ES-I3 (cell line): ENCODE measurements around the gene GPALPP1.
"Not testable (repeated sequence)": the region's sequence is repeated elsewhere in the genome, so short reads cannot be mapped to it uniquely, and the experiment has no call there.

ENCODE experiments used
- H3K36me3 ChIP-seq: 2 replicates; pipeline ENCODE4 v1.6.1; 2013; ENCODE audit warnings: mild to moderate bottlenecking, low read length, control low read depth, moderate library complexity; ENCODE audit not compliant: insufficient read depth
- H3K4me1 ChIP-seq: 2 replicates; pipeline ENCODE4 v1.6.1; 2013; ENCODE audit warnings: mild to moderate bottlenecking, control low read depth, low read length; ENCODE audit not compliant: insufficient read depth
- H3K9ac ChIP-seq: 2 replicates; pipeline ENCODE4 v1.6.1; 2013; ENCODE audit warnings: low read depth, mild to moderate bottlenecking, low read length, moderate library complexity
- H3K9me3 ChIP-seq: 2 replicates; pipeline ENCODE4 v1.6.1; 2013; ENCODE audit warnings: mild to moderate bottlenecking, low read length, moderate library complexity; ENCODE audit not compliant: control insufficient read depth, insufficient read depth

Gene GPALPP1

DNA sequence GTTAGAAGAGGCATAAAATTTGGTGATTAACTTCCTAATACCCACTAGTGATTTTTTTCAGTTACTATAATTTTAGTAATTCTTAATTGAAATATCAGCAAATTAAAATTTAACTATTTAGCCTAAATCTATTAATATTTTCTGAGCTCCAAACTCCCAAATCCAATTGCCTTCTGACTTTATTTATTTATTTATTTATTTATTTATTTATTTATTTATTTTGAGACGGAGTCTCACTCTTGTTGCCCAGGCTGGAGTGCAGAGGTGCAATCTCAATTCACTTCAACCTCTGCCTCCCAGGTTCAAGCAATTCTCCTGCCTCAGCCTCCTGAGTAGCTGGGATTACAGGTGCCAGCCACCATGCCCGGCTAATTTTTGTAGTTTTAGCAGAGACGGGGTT, 74.6 kb downstream of the GPALPP1 start:
- H3K9me3 ChIP-seq, H3K4me1 ChIP-seq, H3K36me3 ChIP-seq, H3K9ac ChIP-seq: not testable (repeated sequence)

DNA sequence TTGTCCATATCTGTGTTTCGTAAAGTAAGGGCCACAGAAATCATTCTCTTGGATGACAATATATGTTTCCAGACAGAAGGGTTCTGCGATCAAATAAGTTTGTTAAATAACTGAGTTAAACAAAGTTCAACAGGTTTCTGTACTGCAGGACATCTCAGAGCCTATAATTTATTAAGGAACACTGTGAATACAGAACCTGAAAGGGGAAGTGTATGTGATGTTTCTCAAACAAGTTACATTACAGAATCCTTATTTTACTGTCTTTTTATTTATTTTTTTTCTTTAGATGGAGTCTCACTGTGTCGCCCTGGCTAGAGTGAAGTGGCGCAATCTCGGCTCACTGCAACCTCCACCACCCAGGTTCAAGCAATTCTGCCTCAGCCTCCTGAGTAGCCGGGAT, 75.6 kb downstream of the GPALPP1 start:
- Histone ChIP-seq H3K36me3 (no peaks in the 10 kb centered on the region), H3K9me3 (no peaks in the 10 kb centered on the region), H3K9ac (no peak overlapping the region), H3K4me1 (no peaks in the 10 kb centered on the region)

- no peaks in the 10 kb centered on the region for H3K9me3 ChIP-seq
- no peaks in the 10 kb centered on the region for H3K4me1 ChIP-seq
- no peaks in the 10 kb centered on the region for H3K36me3 ChIP-seq
- no peak overlapping the region for H3K9ac ChIP-seq
These were observed 79.0 kb downstream of the GPALPP1 start for GRCh38 chr13:45068036-45069001.

DNA sequence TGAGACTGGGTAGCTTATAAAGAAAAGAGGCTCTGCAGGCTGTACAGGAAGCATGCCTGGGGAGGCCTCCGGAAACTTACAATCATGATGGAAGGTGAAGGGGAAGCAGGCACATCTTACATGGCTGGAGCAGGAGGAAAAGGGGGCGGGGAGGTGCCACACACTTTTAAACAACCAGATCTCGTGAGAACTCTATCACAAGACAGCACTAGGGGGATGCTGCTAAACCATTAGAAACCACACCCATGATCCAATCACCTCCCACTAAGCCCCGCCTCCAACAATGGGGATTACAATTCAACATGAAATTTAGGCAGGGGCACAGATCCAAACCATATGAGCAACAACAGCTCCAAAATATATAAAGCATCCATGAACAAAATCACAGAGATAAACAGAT, 84.5 kb downstream of the GPALPP1 start:
- no peak overlapping the region for H3K9ac ChIP-seq
- no peaks in the 10 kb centered on the region for H3K9me3 ChIP-seq
- no peaks in the 10 kb centered on the region for H3K4me1 ChIP-seq
- no peaks in the 10 kb centered on the region for H3K36me3 ChIP-seq

DNA sequence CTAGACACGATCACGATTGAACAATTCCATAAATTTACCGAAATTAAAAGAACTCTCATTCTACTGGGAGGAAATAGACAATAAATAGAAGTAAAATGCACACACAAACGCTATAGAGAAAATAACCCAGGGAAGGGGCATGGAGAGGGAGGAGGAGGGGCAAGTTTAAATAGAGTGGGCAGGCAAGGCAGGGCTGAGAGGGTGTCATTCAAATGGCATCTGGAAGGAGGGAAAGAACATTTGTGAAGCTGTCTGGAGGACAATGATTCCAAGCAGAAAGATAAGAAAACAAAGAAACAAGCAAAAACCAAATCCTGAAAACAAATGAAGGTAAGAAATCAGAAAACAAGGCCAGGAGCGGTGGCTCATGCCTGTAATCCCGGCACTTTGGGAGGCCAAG, 85.4 kb downstream of the GPALPP1 start:
- H3K9me3 ChIP-seq = no peaks in the 10 kb centered on the region
- H3K36me3 ChIP-seq = no peaks in the 10 kb centered on the region
- H3K9ac ChIP-seq = no peak overlapping the region
- H3K4me1 ChIP-seq = no peaks in the 10 kb centered on the region

- Histone ChIP-seq H3K9ac (no peak overlapping the region), H3K9me3 (no peaks in the 10 kb centered on the region), H3K36me3 (no peaks in the 10 kb centered on the region), H3K4me1 (no peaks in the 10 kb centered on the region)
These were observed 88.7 kb downstream of the GPALPP1 start for GRCh38 chr13:45078003-45078402.
